ENCODE data around the gene TMEM229A. TPM values are rescaled to one million over a fixed set of nuclear protein-coding genes. Genes with fewer than 3 reads are reported as not detected.

Gene TMEM229A
- total RNA-seq, 1 experiment from 2014 or later: 0.74 TPM

DNA sequence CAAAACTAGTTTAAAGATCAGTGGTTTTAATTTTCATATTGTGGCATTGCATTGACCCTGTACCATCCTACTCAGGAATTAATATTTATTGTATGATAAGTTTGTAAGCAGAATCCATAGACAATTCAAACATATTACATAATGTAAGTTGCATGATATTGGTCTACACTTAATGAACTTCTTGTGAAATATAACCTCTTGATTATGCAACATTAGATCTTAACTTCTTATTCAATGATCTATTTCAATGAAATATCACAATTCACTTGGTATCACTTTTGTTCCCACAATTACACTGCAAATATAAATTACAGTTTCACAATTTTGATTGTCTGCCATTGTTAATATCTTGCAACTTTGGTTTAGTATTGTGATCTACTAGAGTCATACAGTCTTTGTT, 44.0 kb upstream of the TMEM229A start:
- no peaks in the 10 kb centered on the region for H3K9me3 Mint-ChIP-seq
- no peak for DNase-seq (ENCODE audit: low spot score)
- H3K27ac Mint-ChIP-seq: no peak overlapping the region
- no peaks in the 10 kb centered on the region for H3K36me3 Mint-ChIP-seq
- TF ChIP-seq ZNF423 (CRISPR knock-in tag; IDR thresholded peaks at IDR 0.05) (no peak), FOXP1 (CRISPR knock-in tag; IDR thresholded peaks at IDR 0.05; ENCODE audit: borderline replicate concordance) (no peak)
- TF ChIP-seq, protein P1, sequence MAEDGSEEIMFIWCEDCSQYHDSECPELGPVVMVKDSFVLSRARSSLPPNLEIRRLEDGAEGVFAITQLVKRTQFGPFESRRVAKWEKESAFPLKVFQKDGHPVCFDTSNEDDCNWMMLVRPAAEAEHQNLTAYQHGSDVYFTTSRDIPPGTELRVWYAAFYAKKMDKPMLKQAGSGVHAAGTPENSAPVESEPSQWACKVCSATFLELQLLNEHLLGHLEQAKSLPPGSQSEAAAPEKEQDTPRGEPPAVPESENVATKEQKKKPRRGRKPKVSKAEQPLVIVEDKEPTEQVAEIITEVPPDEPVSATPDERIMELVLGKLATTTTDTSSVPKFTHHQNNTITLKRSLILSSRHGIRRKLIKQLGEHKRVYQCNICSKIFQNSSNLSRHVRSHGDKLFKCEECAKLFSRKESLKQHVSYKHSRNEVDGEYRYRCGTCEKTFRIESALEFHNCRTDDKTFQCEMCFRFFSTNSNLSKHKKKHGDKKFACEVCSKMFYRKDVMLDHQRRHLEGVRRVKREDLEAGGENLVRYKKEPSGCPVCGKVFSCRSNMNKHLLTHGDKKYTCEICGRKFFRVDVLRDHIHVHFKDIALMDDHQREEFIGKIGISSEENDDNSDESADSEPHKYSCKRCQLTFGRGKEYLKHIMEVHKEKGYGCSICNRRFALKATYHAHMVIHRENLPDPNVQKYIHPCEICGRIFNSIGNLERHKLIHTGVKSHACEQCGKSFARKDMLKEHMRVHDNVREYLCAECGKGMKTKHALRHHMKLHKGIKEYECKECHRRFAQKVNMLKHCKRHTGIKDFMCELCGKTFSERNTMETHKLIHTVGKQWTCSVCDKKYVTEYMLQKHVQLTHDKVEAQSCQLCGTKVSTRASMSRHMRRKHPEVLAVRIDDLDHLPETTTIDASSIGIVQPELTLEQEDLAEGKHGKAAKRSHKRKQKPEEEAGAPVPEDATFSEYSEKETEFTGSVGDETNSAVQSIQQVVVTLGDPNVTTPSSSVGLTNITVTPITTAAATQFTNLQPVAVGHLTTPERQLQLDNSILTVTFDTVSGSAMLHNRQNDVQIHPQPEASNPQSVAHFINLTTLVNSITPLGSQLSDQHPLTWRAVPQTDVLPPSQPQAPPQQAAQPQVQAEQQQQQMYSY (CRISPR knock-in tag; IDR thresholded peaks at IDR 0.05): no peak
- TF ChIP-seq, protein P2, sequence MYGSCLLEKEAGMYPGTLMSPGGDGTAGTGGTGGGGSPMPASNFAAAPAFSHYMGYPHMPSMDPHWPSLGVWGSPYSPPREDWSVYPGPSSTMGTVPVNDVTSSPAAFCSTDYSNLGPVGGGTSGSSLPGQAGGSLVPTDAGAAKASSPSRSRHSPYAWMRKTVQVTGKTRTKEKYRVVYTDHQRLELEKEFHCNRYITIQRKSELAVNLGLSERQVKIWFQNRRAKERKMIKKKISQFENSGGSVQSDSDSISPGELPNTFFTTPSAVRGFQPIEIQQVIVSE (CRISPR knock-in tag; IDR thresholded peaks at IDR 0.05; ENCODE audit: borderline replicate concordance): no peak
- H3K4me1 Mint-ChIP-seq: no peaks in the 10 kb centered on the region
- CTCF ChIA-PET: no interaction called here
- ATAC-seq: no peak
- POLR2A ChIA-PET: no interaction called here
- no peaks in the 10 kb centered on the region for H3K27me3 Mint-ChIP-seq (ENCODE audit: low read depth)
- H3K4me3 Mint-ChIP-seq: no peak overlapping the region

DNA sequence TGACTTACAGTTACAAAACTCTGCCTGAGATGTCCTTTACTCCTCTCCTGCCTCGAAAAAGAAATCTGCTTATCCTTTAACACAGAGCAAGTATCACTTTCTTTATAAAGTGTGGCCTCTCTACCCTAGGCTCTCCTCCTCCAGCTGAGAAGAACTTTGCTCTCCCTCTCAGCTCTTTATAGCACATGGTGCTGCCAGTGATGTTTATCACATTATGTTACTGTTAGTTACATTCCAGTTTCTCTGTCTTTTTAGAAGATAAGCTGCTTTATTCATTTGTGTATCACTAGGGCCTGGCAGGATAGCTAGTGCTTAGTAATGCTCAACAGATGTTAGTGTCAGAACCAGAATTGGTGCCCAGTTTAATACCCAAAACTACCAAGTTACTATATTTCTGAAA, 41.1 kb upstream of the TMEM229A start:
- CTCF ChIA-PET: no interaction called here
- Mint-ChIP-seq H3K4me1 (no peaks in the 10 kb centered on the region), H3K27ac (no peak overlapping the region), H3K27me3 (ENCODE audit: low read depth) (no peaks in the 10 kb centered on the region), H3K4me3 (no peak overlapping the region), H3K36me3 (no peaks in the 10 kb centered on the region), H3K9me3 (no peaks in the 10 kb centered on the region)
- DNase-seq (ENCODE audit: low spot score) (no peak), ATAC-seq (no peak)
- POLR2A ChIA-PET: no interaction called here
- TF ChIP-seq JUN (CRISPR knock-in tag; IDR thresholded peaks at IDR 0.05): no peak
- TF ChIP-seq GTF2I (CRISPR knock-in tag; conservative IDR thresholded peaks at IDR 0.05): no peak
- no peak for TF ChIP-seq TP53 (CRISPR knock-in tag; IDR thresholded peaks at IDR 0.05)
- TF ChIP-seq, protein P3, sequence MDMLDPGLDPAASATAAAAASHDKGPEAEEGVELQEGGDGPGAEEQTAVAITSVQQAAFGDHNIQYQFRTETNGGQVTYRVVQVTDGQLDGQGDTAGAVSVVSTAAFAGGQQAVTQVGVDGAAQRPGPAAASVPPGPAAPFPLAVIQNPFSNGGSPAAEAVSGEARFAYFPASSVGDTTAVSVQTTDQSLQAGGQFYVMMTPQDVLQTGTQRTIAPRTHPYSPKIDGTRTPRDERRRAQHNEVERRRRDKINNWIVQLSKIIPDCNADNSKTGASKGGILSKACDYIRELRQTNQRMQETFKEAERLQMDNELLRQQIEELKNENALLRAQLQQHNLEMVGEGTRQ (CRISPR knock-in tag; IDR thresholded peaks at IDR 0.05): no peak
- TF ChIP-seq ZNF396 (CRISPR knock-in tag; IDR thresholded peaks at IDR 0.05; ENCODE audit: borderline replicate concordance): no peak
- TF ChIP-seq, protein P4, sequence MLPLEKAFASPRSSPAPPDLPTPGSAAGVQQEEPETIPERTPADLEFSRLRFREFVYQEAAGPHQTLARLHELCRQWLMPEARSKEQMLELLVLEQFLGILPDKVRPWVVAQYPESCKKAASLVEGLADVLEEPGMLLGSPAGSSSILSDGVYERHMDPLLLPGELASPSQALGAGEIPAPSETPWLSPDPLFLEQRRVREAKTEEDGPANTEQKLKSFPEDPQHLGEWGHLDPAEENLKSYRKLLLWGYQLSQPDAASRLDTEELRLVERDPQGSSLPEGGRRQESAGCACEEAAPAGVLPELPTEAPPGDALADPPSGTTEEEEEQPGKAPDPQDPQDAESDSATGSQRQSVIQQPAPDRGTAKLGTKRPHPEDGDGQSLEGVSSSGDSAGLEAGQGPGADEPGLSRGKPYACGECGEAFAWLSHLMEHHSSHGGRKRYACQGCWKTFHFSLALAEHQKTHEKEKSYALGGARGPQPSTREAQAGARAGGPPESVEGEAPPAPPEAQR (CRISPR knock-in tag; IDR thresholded peaks at IDR 0.05): no peak
- TF ChIP-seq, protein P5, sequence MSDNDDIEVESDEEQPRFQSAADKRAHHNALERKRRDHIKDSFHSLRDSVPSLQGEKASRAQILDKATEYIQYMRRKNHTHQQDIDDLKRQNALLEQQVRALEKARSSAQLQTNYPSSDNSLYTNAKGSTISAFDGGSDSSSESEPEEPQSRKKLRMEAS (CRISPR knock-in tag; IDR thresholded peaks at IDR 0.05): no peak
- no peak for TF ChIP-seq NFYB (CRISPR knock-in tag; conservative IDR thresholded peaks at IDR 0.05; ENCODE audit: low read depth)
- TF ChIP-seq NR3C1 (CRISPR knock-in tag; conservative IDR thresholded peaks at IDR 0.05; ENCODE audit: low read depth): no peak
- TF ChIP-seq, protein P6, sequence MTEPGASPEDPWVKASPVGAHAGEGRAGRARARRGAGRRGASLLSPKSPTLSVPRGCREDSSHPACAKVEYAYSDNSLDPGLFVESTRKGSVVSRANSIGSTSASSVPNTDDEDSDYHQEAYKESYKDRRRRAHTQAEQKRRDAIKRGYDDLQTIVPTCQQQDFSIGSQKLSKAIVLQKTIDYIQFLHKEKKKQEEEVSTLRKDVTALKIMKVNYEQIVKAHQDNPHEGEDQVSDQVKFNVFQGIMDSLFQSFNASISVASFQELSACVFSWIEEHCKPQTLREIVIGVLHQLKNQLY (CRISPR knock-in tag; IDR thresholded peaks at IDR 0.05): no peak
- TF ChIP-seq, protein P7, sequence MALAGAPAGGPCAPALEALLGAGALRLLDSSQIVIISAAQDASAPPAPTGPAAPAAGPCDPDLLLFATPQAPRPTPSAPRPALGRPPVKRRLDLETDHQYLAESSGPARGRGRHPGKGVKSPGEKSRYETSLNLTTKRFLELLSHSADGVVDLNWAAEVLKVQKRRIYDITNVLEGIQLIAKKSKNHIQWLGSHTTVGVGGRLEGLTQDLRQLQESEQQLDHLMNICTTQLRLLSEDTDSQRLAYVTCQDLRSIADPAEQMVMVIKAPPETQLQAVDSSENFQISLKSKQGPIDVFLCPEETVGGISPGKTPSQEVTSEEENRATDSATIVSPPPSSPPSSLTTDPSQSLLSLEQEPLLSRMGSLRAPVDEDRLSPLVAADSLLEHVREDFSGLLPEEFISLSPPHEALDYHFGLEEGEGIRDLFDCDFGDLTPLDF (CRISPR knock-in tag; IDR thresholded peaks at IDR 0.05): no peak
- no peak for TF ChIP-seq KAT7 (CRISPR knock-in tag; IDR thresholded peaks at IDR 0.05; ENCODE audit: borderline replicate concordance)
- TF ChIP-seq, protein P8, sequence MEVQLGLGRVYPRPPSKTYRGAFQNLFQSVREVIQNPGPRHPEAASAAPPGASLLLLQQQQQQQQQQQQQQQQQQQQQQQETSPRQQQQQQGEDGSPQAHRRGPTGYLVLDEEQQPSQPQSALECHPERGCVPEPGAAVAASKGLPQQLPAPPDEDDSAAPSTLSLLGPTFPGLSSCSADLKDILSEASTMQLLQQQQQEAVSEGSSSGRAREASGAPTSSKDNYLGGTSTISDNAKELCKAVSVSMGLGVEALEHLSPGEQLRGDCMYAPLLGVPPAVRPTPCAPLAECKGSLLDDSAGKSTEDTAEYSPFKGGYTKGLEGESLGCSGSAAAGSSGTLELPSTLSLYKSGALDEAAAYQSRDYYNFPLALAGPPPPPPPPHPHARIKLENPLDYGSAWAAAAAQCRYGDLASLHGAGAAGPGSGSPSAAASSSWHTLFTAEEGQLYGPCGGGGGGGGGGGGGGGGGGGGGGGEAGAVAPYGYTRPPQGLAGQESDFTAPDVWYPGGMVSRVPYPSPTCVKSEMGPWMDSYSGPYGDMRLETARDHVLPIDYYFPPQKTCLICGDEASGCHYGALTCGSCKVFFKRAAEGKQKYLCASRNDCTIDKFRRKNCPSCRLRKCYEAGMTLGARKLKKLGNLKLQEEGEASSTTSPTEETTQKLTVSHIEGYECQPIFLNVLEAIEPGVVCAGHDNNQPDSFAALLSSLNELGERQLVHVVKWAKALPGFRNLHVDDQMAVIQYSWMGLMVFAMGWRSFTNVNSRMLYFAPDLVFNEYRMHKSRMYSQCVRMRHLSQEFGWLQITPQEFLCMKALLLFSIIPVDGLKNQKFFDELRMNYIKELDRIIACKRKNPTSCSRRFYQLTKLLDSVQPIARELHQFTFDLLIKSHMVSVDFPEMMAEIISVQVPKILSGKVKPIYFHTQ (CRISPR knock-in tag; IDR thresholded peaks at IDR 0.05): no peak
- TF ChIP-seq FOXP1 (CRISPR knock-in tag; IDR thresholded peaks at IDR 0.05; ENCODE audit: borderline replicate concordance): no peak
- TF ChIP-seq, protein P9, sequence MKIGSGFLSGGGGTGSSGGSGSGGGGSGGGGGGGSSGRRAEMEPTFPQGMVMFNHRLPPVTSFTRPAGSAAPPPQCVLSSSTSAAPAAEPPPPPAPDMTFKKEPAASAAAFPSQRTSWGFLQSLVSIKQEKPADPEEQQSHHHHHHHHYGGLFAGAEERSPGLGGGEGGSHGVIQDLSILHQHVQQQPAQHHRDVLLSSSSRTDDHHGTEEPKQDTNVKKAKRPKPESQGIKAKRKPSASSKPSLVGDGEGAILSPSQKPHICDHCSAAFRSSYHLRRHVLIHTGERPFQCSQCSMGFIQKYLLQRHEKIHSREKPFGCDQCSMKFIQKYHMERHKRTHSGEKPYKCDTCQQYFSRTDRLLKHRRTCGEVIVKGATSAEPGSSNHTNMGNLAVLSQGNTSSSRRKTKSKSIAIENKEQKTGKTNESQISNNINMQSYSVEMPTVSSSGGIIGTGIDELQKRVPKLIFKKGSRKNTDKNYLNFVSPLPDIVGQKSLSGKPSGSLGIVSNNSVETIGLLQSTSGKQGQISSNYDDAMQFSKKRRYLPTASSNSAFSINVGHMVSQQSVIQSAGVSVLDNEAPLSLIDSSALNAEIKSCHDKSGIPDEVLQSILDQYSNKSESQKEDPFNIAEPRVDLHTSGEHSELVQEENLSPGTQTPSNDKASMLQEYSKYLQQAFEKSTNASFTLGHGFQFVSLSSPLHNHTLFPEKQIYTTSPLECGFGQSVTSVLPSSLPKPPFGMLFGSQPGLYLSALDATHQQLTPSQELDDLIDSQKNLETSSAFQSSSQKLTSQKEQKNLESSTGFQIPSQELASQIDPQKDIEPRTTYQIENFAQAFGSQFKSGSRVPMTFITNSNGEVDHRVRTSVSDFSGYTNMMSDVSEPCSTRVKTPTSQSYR (CRISPR knock-in tag; IDR thresholded peaks at IDR 0.05): no peak
- TF ChIP-seq TEAD1 (CRISPR knock-in tag; IDR thresholded peaks at IDR 0.05): no peak
- no peak for TF ChIP-seq CBFB (CRISPR knock-in tag; IDR thresholded peaks at IDR 0.05; ENCODE audit: low read depth)

Measured in WTC11 (cell line).